SU-DHL-6 (cell line): ENCODE data around the gene SLCO3A1.

Experiments
- CTCF ChIP-seq: fragments of 200-600 bp; sonication (generic); IDR thresholded peaks from one replicate; pipeline ENCODE4 v1.5.1; 2017; ENCODE audit warnings: antibody characterized with exemption, mild to moderate bottlenecking, low read length, moderate library complexity; ENCODE audit not compliant: insufficient read depth, poor library complexity, severe bottlenecking
- EZH2phosphoT487 ChIP-seq: fragments of 200-600 bp; sonication (generic), shearing (Covaris generic); conservative IDR thresholded peaks from 2 replicates; pipeline ENCODE4 v1.6.1; 2018; ENCODE audit warnings: mild to moderate bottlenecking, antibody characterized with exemption, low read length, moderate library complexity, mixed read lengths

GRCh38 chr15:91872356-91873137 is 19.0 kb downstream of the SLCO3A1 start:
- TF ChIP-seq CTCF (no peak), EZH2phosphoT487 (no peak)
